NCI-H2196 (cell line): ENCODE measurements around the gene RAD51AP2.

ENCODE experiments used
- DNase-seq: peaks from one replicate; lab custom pipeline; 2025; ENCODE audit not compliant: unreplicated experiment; lab: John Stamatoyannopoulos, UW

Gene RAD51AP2

GRCh38 chr2:17470855-17471641 is 47.2 kb downstream of the RAD51AP2 start:
- DNase-seq: no peak

GRCh38 chr2:17461087-17461475 is 57.2 kb downstream of the RAD51AP2 start:
- DNase-seq: no peak
